Measurements from ENCODE around the gene IFI6.

- TF ChIP-seq CTCF (IDR thresholded peaks at IDR 0.05) (no peak), POLR2A (IDR thresholded peaks at IDR 0.05) (no peak)
Observed at GRCh38 chr1:27630859-27631491, 41.0 kb downstream of the IFI6 start.
